OCI-LY1 (cell line): ENCODE results near the gene L3MBTL4.
"Not testable (repeated sequence)": the region's sequence is repeated elsewhere in the genome, so short reads cannot be mapped to it uniquely, and the experiment has no call there.

ENCODE experiments used
- H2AFZ ChIP-seq: fragments of 200-600 bp; sonication (generic), shearing (Covaris generic); 2 replicates; pipeline ENCODE4 v1.6.0; 2014; ENCODE audit warnings: antibody characterized with exemption, mild to moderate bottlenecking, low read length
- H3F3A ChIP-seq: fragments of 200-600 bp; sonication (generic), shearing (Covaris generic); 2 replicates; pipeline ENCODE4 v1.6.0; 2014; ENCODE audit warnings: mild to moderate bottlenecking, antibody characterized with exemption, low read length, moderate library complexity; ENCODE audit not compliant: insufficient read depth
- H3K27ac ChIP-seq: fragments of 200-600 bp; sonication (generic); 2 replicates; pipeline ENCODE4 v1.5.1; 2014; ENCODE audit warnings: low read length, mixed run types, mild to moderate bottlenecking, low read depth; ENCODE audit not compliant: poor library complexity, severe bottlenecking
- H3K27me3 ChIP-seq: fragments of 200-600 bp; sonication (generic); 2 replicates; pipeline ENCODE4 v1.6.0; 2014; ENCODE audit warnings: antibody characterized with exemption, mild to moderate bottlenecking, low read length, moderate library complexity; ENCODE audit not compliant: insufficient read depth
- H3K36me3 ChIP-seq: fragments of 200-600 bp; sonication (generic); 2 replicates; pipeline ENCODE4 v1.6.1; 2014; ENCODE audit warnings: mild to moderate bottlenecking, antibody characterized with exemption, low read length, moderate library complexity, mixed read lengths; ENCODE audit not compliant: insufficient read depth
- H3K4me1 ChIP-seq: fragments of 200-600 bp; sonication (generic); 2 replicates; pipeline ENCODE4 v1.5.1; 2014; ENCODE audit warnings: mild to moderate bottlenecking, low read length, moderate library complexity; ENCODE audit not compliant: insufficient read depth, severe bottlenecking
- H3K4me2 ChIP-seq: fragments of 200-600 bp; sonication (generic), shearing (Covaris generic); 2 replicates; pipeline ENCODE4 v1.6.1; 2014; ENCODE audit warnings: low read length
- H3K4me3 ChIP-seq: fragments of 200-600 bp; sonication (generic); 2 replicates; pipeline ENCODE4 v1.5.1; 2014; ENCODE audit warnings: low read length, low read depth, mild to moderate bottlenecking, mixed read lengths; ENCODE audit not compliant: poor library complexity, severe bottlenecking
- H3K79me2 ChIP-seq: fragments of 200-600 bp; shearing (Covaris generic); 2 replicates; pipeline ENCODE4 v1.6.1; 2016; ENCODE audit warnings: mixed run types, low read length, mixed read lengths; ENCODE audit not compliant: insufficient read depth
- H3K9ac ChIP-seq: fragments of 200-600 bp; sonication (generic), shearing (Covaris generic); 2 replicates; pipeline ENCODE4 v1.6.1; 2014; ENCODE audit warnings: mild to moderate bottlenecking, low read length, mixed read lengths
- H3K9me2 ChIP-seq: fragments of 200-600 bp; sonication (generic), shearing (Covaris generic); 2 replicates; pipeline ENCODE4 v1.6.1; 2014; ENCODE audit warnings: low read depth, mild to moderate bottlenecking, low read length, mixed read lengths
- H3K9me3 ChIP-seq: fragments of 200-600 bp; shearing (Covaris generic); 2 replicates; pipeline ENCODE4 v1.6.1; 2014; ENCODE audit warnings: low read length, mixed read lengths
- H4K20me1 ChIP-seq: fragments of 200-600 bp; sonication (generic), shearing (Covaris generic); 2 replicates; pipeline ENCODE4 v1.6.0; 2016; ENCODE audit warnings: mild to moderate bottlenecking, low read length; ENCODE audit not compliant: insufficient read depth
- CTCF ChIP-seq: fragments of 200-600 bp; sonication (generic), shearing (Covaris generic); IDR thresholded peaks from 2 replicates; pipeline ENCODE4 v1.5.1; 2017; ENCODE audit warnings: mild to moderate bottlenecking, antibody characterized with exemption, low read length, moderate library complexity, mixed read lengths
- EZH2 ChIP-seq: fragments of 200-600 bp; sonication (generic), shearing (Covaris generic); IDR thresholded peaks from 2 replicates; pipeline ENCODE4 v1.8.0; 2017; ENCODE audit warnings: borderline replicate concordance, mixed run types, mild to moderate bottlenecking, antibody characterized with exemption, low read length, moderate library complexity, mixed read lengths

Gene L3MBTL4

DNA sequence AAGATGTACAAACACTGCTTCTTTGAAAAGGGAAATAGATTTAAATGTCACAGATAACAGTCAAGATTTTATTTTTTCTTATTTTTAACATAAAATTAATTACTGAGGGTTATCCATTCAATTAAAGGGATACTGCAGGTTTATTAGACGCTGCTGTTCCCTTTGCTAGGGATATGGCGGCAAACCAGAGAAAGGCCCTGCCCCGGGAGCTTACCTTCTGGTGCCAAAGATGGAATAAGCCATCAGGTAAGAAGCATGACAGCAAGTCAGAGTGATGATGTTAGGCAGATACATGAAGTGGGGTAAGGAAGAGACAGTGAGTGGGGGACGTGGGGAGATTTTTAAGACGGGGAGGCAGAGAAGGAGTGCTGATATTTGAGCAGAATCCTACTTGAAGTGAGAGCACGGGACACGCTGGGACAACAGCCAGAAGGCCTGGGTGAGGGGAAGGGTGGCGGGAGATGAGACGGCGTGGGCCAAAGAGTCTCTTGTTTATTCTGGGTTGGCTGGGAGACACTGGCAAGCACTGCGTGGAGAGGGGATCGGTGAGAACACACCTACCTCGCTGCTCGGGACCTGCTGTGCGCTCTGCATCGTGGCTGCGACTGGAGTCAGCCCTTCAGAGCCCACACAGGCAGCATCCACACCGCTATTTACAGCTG, 268.9 kb downstream of the L3MBTL4 start:
- Histone ChIP-seq H2AFZ (no peak overlapping the region), H4K20me1 (no peaks in the 10 kb centered on the region)

DNA sequence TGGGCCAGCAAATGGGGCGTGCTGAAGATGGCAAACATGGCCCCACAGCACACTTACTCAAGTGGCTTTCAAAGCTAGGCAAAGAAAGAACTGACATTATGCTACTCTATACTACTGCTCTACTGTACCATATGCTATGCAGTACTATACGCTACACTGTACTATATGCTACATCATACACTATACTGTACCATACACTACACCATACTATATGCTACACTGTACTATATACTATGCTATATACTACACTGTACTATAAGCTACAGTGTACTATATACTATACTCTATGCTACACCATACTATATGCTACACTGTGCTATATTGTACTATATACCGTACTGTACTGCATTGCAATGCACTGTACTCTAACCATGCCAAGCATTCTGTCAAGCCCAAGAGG, 275.7 kb downstream of the L3MBTL4 start:
- Histone ChIP-seq H3K9me3 (no peaks in the 10 kb centered on the region), H3K36me3 (no peaks in the 10 kb centered on the region), H3K4me1 (no peaks in the 10 kb centered on the region), H3K27me3 (no peaks in the 10 kb centered on the region), H3K4me3 (no peak overlapping the region), H3K9ac (no peak overlapping the region), H3K9me2 (no peaks in the 10 kb centered on the region), H3K4me2 (no peak overlapping the region), H3K27ac (no peak overlapping the region), H4K20me1 (no peaks in the 10 kb centered on the region), H3F3A (no peaks in the 10 kb centered on the region), H2AFZ (no peak overlapping the region), H3K79me2 (no peaks in the 10 kb centered on the region)
- TF ChIP-seq CTCF, result no peak
- TF ChIP-seq EZH2, result no peak

More for the DNA sequence above, 268.9 kb downstream of the L3MBTL4 start:
- Histone ChIP-seq H3K36me3 (no peaks in the 10 kb centered on the region), H3K79me2 (no peaks in the 10 kb centered on the region), H3K27me3 (no peaks in the 10 kb centered on the region), H3K27ac (no peak overlapping the region), H3K4me3 (no peak overlapping the region), H3K9me2 (no peaks in the 10 kb centered on the region), H3K9me3 (no peaks in the 10 kb centered on the region), H3K4me2 (no peak overlapping the region), H3K4me1 (no peaks in the 10 kb centered on the region), H3F3A (no peaks in the 10 kb centered on the region), H3K9ac (no peak overlapping the region)
- TF ChIP-seq EZH2 (no peak), CTCF (no peak)

DNA sequence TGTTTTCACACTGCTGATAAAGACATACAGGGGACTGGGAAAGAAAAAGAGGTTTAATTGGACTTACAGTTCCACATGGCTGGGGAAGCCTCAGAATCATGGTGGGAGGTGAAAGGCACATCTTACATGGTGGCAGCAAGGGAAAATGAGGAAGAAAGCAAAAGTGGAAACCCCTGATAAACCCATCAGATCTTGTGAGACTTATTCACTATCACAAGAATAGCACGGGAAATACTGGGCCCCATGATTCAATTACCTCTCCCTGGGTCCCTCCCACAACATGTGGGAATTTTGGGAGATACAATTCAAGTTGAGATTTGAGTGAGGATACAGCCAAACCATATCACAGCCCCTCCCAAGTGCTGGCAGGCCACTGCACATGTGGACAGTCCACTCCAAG, 278.8 kb downstream of the L3MBTL4 start:
- H3K4me1 ChIP-seq, H3K9ac ChIP-seq, H3K79me2 ChIP-seq, H3K27ac ChIP-seq, H2AFZ ChIP-seq, H4K20me1 ChIP-seq, H3F3A ChIP-seq, H3K9me2 ChIP-seq, H3K4me2 ChIP-seq, H3K27me3 ChIP-seq, H3K9me3 ChIP-seq, H3K4me3 ChIP-seq, H3K36me3 ChIP-seq: not testable (repeated sequence)

DNA sequence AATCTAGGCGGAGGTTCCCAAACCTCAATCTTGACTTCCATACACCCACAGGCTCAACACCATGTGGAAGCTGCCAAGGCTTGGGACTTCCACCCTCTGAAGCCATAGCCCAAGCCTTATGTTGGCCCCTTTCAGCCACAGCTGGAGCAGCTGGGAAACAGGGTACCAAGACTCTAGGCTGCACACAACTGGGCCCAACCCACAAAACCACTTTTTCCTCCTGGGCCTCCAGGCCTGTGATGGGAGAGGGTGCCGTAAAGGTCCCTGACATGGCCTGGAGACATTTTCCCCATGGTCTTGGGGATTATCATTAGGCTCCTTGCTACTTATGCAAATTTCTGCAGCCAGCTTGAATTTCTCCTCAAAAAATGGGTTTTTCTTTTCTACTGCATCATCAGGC, 279.7 kb downstream of the L3MBTL4 start:
- not testable (repeated sequence) for H3K9ac ChIP-seq, H3F3A ChIP-seq, H4K20me1 ChIP-seq, H3K4me2 ChIP-seq, H3K79me2 ChIP-seq, H3K4me3 ChIP-seq, H3K4me1 ChIP-seq, H2AFZ ChIP-seq, H3K27ac ChIP-seq, H3K9me2 ChIP-seq, H3K9me3 ChIP-seq, H3K27me3 ChIP-seq, H3K36me3 ChIP-seq
